HG03558 (cell line): Measurements from ENCODE around the gene ARHGAP26.

Source experiments
- ATAC-seq: cut with Tn5 transposase; IDR thresholded peaks from one replicate; pipeline ENCODE4 v1.9.1; 2021; ENCODE audit warnings: moderate number of reproducible peaks; ENCODE audit not compliant: unreplicated experiment; ENCODE audit errors: extremely low read depth

ARHGAP26 gene

GRCh38 chr5:143218517-143219170 lies 448.5 kb downstream of the ARHGAP26 start:
- ATAC-seq = no peak

- ATAC-seq = no peak
These were observed 449.5 kb downstream of the ARHGAP26 start for GRCh38 chr5:143219696-143220095.

- no peak for ATAC-seq
These were observed 450.6 kb downstream of the ARHGAP26 start for GRCh38 chr5:143220748-143221251.

- ATAC-seq = peak; percentile 34
These were observed 452.4 kb downstream of the ARHGAP26 start for GRCh38 chr5:143222287-143223231.

GRCh38 chr5:143224672-143225071 lies 454.5 kb downstream of the ARHGAP26 start:
- ATAC-seq = no peak

- no peak for ATAC-seq
These were observed 455.3 kb downstream of the ARHGAP26 start for GRCh38 chr5:143225511-143225910.

GRCh38 chr5:143226361-143226760 lies 456.2 kb downstream of the ARHGAP26 start:
- no peak for ATAC-seq

GRCh38 chr5:143226872-143227271 lies 456.7 kb downstream of the ARHGAP26 start:
- ATAC-seq = no peak

- no peak for ATAC-seq
These were observed 457.1 kb downstream of the ARHGAP26 start for GRCh38 chr5:143227301-143227700.

- ATAC-seq = no peak
These were observed 458.6 kb downstream of the ARHGAP26 start for GRCh38 chr5:143228597-143229293.

- peak; percentile 14 for ATAC-seq
These were observed 459.3 kb downstream of the ARHGAP26 start for GRCh38 chr5:143229426-143229895.

GRCh38 chr5:143229896-143230675 lies 459.9 kb downstream of the ARHGAP26 start:
- peak; percentile 84 for ATAC-seq

- ATAC-seq = no peak
These were observed 460.5 kb downstream of the ARHGAP26 start for GRCh38 chr5:143230676-143230996.

GRCh38 chr5:143231416-143231815 lies 461.2 kb downstream of the ARHGAP26 start:
- no peak for ATAC-seq

- ATAC-seq = peak; percentile 15
These were observed 462.0 kb downstream of the ARHGAP26 start for GRCh38 chr5:143231973-143232812.

GRCh38 chr5:143233031-143233430 lies 462.9 kb downstream of the ARHGAP26 start:
- ATAC-seq = no peak

- ATAC-seq = no peak
These were observed 464.1 kb downstream of the ARHGAP26 start for GRCh38 chr5:143234162-143234842.

- no peak for ATAC-seq
These were observed 465.2 kb downstream of the ARHGAP26 start for GRCh38 chr5:143235423-143235822.
